HAP-1 (cell line): ENCODE measurements around the gene ASAP3.

Source experiments
- DNase-seq, 2 experiments: peaks; one replicate each; pipeline ENCODE4 v3.0.0-alpha.2; 2016 to 2020; ENCODE audit warnings: low spot score in 2 of 2
- H3K27me3 ChIP-seq: fragments of 250-450 bp; sonication (Bioruptor Pico); 2 replicates; pipeline ENCODE4 v1.5.1; 2020; ENCODE audit warnings: low read depth, mild to moderate bottlenecking, moderate library complexity
- H3K36me3 ChIP-seq: fragments of 250-450 bp; sonication (Bioruptor Pico); replicated peaks from 2 replicates; pipeline ENCODE4 v1.5.1; 2020; ENCODE audit warnings: mild to moderate bottlenecking
- H3K4me1 ChIP-seq: fragments of 250-450 bp; sonication (Bioruptor Pico); 2 replicates; pipeline ENCODE4 v1.5.1; 2020; ENCODE audit warnings: mild to moderate bottlenecking
- H3K4me3 ChIP-seq: fragments of 250-450 bp; sonication (Bioruptor Pico); 2 replicates; pipeline ENCODE4 v1.5.1; 2020; ENCODE audit warnings: mild to moderate bottlenecking, moderate library complexity
- H3K9me3 ChIP-seq: fragments of 250-450 bp; sonication (Bioruptor Pico); 2 replicates; pipeline ENCODE4 v1.5.1; 2020; ENCODE audit warnings: mild to moderate bottlenecking, moderate library complexity
- in situ Hi-C: fragments of 300-500 bp; cut with MboI; formaldehyde crosslinking; loops from 3 replicates; pipeline ENCODE4 v1.14.3; 2020; ENCODE audit warnings: low sequenced_read_pairs, inconsistent platforms, mixed read lengths

The ASAP3 gene

DNA sequence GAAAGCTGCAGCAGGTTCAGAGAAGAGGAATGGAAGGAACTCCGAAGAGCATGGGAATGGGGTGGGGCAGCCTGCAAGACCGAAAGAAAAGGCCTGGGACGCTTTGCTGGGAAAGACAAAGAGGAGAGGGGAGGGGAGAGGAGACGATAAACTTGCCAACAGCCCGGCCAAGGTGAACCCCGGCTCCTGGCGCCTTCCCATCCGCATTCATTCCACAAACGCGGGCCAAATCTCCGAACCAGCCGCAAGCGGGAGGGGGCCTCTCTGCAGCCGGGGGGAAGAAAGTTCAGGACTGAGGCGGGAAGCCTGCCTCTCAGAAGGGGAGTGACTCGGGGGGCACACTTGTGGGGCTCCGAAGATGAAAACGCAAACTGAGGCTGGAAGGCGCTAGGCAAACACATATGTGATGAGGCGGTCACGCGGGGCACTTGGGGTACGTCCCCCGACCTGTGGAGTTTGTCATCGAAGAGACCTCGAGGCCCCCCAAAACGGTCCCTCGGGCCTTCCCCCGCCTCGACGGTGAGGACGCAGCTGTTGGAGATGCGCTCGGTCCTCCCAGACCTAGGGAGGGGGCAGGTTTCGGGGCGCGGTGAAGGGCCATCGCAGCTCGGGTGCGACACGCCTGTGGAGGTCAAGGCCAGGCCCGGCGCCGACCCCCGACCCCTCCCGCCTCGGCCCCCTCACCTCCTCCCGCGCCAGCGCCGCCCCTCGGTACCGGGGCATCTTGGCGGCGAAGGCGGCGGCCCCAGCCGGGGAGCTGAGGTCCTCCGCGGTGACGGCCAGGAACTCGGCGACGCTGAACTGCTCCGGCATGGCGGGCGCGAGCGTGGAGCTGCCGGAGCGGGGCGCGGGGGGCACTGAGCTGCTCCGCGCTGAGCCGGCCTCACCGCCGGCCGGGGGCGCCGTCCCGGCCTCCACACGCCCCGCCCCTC is at the start of gene ASAP3:
Gene ASAP3, minus strand, starts transcription at position 859 of the 932 bp plus-strand sequence. Its CDS starts 46 bp downstream, at position 813.
- peak; percentile 68 to 81 for DNase-seq
- Histone ChIP-seq H3K27me3 (no peaks in the 10 kb centered on the region), H3K4me1 (peaks cover 23% of the 10 kb centered on the region), H3K9me3 (no peaks in the 10 kb centered on the region), H3K36me3 (no peaks in the 10 kb centered on the region; the same call in 1 of the 2 replicates), H3K4me3 (peak within 1 kb of the TSS; percentile 48)
- in situ Hi-C loops = no loop called here

DNA sequence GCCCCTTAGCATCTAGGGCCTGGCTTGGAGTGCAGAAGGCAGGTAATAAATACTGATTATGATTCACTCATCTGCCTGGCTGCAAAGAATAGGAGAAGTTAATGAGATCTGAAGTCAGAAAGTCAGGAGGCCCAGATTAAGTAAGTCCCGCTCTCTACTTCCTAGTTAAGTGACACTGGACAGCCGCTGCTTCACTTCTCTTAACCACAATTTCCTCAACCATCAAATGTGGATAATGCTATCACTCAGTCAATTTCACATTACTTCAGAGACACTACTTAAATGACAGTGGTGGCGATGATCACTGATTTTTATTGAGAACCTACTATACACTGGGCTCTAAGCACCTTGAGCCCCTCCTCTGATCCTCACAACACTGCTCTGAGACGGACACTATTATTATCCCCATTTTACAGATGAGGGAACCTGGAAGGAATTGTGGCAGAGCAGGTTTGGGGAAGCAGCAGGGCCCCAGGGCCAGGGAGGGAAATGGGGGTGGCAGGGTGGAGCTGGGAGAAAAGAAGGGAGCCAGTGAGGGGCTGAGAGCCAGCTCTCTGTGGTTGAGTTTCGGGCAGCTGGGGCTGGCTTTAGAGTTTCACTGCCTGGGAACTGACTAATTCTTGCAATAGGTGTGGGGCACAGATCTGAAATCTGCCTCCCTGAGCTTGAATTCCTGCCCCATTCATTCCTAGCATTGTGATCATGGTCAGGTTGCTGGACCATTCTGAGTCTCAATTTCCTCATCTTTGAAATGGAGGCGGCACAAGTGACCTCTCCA is 49.5 kb upstream of the ASAP3 start:
- H3K9me3 ChIP-seq = no peaks in the 10 kb centered on the region
- in situ Hi-C loops = no loop called here
- no peak for DNase-seq
- H3K4me1 ChIP-seq = peaks cover 20% of the 10 kb centered on the region
- H3K36me3 ChIP-seq = no peaks in the 10 kb centered on the region; the same call in 1 of the 2 replicates
- H3K27me3 ChIP-seq = no peaks in the 10 kb centered on the region
- H3K4me3 ChIP-seq = no peak overlapping the region

DNA sequence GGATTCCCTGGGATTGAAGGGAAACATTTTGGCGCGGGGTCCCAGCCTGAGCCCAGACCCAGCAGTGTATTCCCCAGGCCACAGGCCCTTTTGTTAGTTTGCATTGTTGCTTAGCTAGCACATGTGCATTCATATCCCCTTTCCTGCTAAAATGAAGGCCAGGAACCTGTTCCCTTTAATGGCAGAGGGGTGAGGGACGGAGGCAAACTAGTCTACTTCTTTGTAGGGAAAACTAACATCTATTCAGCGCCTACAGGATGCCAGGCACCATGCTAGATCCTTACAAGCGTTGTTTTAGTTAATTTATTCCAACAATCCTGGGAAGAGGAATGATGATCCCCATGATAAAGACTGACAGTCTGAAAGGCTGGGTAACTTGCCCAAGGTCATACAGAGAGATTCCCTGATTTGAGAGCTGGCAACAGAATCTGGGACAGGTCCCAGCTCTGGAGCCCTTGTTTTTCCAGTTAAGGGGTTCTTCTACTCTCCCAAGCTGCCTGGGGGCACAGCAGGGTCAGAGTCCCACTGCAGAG is 47.6 kb upstream of the ASAP3 start:
- Histone ChIP-seq H3K9me3 (no peaks in the 10 kb centered on the region), H3K4me3 (peak overlapping the region; percentile 61), H3K36me3 (peaks cover 13% of the 10 kb centered on the region), H3K27me3 (no peaks in the 10 kb centered on the region), H3K4me1 (peaks cover 38% of the 10 kb centered on the region)
- in situ Hi-C loops = no loop called here
- peak in 1 of 2 experiments; percentile 43 for DNase-seq

DNA sequence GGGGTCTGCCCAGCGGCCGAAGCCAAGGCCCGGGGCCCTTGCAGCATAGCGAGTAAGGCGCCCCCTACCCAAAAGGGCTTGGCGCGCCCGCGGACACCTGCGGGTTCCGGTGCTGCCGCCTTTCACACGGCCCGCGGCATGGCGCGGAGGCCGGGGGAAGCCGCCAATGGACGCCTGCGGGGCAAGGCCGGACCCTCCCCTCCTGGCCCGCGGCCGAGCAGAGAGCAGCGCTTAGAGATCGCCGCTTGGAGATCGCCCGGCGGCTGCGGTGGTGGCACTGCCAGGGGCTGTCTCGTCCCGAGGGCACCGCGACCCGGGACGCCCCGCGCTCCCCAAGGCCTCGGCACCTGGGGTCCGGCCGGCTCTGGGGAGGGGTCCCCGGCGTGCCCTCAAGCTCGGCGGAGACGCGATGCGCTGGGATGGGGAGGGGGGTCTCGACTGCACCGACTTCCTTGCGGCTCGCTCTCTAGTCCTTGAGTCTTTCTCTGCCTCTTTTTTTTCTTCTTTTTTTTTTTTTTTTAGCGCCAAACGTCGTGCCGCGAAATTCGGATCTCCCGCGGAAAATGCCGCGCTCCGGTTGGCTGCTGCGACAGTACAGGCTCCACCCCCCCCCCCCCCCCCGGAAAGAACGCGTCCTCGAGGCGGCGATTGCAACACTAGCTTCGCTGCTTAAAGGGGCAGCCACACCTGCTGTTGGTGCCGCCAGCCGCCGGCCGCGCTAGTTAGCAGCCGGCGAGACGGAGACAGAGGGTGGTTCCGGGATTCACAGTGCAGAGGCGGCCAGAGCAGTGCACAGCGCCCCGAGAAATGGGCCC is 47.0 kb upstream of the ASAP3 start, which contains the start of gene E2F2:
Gene E2F2, minus strand, starts transcription at position 487 of the 815 bp plus-strand sequence. Its CDS starts 440 bp downstream, at position 47.
- peaks cover 42% of the 10 kb centered on the region for H3K4me1 ChIP-seq
- H3K9me3 ChIP-seq = no peaks in the 10 kb centered on the region
- no peaks in the 10 kb centered on the region for H3K27me3 ChIP-seq
- peak; percentile 87 to 89 for DNase-seq
- H3K4me3 ChIP-seq = peak within 1 kb of the TSS; percentile 61
- peaks cover 17% of the 10 kb centered on the region for H3K36me3 ChIP-seq
- in situ Hi-C loops = no loop called here

DNA sequence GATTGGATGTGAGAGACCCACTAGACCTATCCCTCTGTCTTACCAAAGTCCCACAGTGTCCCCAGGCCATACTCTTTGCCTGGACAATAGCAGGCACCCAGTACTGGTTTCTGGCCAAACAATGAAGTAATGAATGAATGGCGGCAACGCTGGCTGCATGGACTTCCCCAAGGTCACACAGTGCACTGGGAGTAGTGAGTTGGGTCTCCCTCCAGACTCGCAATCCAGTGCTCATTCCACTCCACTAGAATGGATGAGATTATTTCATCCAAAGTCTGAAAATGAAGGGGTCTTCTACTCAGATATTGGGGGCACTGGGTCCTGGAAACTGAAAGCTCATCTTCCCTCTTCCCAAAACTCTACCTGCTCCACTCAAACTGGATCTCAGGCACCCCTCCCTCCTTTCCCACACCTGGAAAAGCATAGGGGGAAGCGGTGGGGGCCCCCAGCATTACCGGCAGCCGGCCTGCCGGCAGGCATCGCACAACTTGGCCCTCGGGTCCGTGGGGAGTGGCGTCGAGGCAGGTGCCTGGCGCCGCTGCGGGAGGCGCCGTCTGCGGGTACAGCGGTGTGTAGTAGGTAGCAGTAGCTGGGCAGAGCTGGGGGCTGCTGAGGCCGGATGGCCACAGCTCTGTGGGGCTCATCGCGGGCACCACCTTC is 46.2 kb upstream of the ASAP3 start:
- peaks cover 22% of the 10 kb centered on the region for H3K36me3 ChIP-seq
- in situ Hi-C loops = no loop called here
- peaks cover 48% of the 10 kb centered on the region for H3K4me1 ChIP-seq
- H3K9me3 ChIP-seq = no peaks in the 10 kb centered on the region
- H3K27me3 ChIP-seq = no peaks in the 10 kb centered on the region
- DNase-seq = peak in 1 of 2 experiments; percentile 61
- peak overlapping the region; percentile 61 for H3K4me3 ChIP-seq

DNA sequence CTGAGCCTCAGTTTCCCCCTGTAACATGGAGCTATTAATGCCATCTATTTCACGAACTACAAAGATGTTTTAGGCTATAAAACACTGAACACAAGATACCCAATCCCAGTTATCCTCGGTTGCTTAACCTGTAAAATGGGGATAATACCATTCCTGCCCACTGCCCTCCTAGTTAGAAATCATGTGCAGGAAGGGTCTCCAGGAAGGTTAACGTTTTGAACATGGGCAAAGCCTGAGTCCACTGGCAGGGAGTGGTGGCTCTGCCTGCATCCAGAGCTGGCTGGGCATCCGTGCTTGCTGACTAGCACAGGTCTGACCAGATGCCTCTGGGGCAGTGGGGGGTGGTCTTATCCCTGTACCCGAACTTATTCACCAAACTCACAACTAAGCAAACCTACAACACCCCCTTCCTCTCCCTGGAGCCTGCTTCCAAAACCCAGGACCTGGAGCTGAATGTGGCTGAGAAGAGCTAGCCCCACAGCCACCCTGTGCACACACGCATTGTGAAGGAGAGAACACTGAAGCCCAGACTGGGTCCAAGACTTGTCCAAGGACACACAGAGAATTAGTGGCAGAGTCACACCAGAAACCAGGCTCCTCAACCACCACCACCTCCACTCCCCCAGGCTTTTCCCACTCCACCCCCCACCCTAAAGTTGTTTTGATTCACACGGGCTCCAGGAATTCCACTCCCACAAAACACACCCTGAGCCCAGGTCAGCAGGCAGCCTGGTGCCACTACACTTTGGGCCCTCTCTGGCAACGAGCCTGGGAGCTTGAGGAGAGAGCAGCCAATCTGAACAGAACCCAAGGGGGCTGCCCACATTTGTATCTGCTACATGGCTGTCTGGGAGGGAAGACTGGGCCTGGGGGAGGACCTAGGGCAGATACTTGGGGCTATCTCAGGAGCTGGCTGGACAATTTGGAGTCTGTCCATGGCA is 45.4 kb upstream of the ASAP3 start:
- Histone ChIP-seq H3K36me3 (peaks cover 27% of the 10 kb centered on the region), H3K4me1 (peaks cover 48% of the 10 kb centered on the region), H3K4me3 (peak overlapping the region; percentile 61), H3K27me3 (no peaks in the 10 kb centered on the region), H3K9me3 (no peaks in the 10 kb centered on the region)
- in situ Hi-C loops = no loop called here
- peak in 1 of 2 experiments; percentile 54 for DNase-seq

DNA sequence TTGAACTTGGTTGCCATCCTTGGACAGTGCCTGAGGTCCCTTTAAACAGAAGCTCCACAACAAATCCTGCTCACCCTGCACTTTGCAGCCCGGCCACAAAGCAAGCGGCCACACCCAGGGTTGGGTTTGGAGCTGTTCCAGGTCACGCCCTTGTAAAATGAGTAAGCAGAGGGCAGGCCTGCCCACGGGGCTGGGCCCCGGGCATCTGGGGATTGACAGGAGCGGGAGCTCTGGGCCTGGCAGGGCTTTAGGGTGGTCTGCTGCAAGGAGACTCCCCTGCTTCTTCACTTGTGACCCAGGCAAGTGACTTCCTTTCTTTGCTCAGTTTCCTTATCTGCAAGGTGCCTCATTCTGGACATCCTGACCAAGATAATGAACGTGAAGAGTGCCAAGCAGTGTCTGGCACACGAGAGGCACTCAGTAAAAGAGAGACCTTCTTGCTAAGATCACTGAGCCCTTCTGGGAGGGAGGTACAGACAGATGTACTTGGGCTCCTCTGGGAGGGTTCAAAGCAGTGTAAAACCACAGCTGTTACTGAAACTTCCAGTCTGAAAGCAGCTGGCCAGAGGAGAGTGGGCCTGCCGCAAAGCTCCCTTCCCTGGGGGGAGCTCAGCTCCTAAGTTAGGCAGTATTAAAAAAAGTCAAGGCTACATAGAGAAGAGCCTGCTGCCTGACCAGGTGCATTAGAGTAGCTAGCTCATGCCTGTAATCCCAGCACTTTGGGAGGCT is 44.4 kb upstream of the ASAP3 start:
- Histone ChIP-seq H3K4me1 (peaks cover 48% of the 10 kb centered on the region), H3K27me3 (no peaks in the 10 kb centered on the region)

DNA sequence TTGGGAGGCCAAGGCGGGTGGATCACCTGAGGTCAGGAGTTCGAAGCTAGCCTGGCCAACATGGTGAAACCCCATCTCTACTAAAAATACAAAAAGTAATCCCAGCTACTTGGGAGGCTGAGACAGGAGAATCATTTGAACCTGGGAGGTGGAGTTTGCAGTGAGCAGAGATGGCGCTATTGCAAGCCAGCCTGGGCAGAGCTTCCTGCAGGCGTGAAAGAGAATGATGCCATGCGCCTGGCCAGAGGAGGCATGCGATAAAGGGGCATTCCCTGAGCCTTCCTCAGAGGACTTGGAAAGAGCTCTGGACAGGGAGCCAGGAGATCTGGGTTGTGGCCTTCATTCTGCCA is 43.9 kb upstream of the ASAP3 start:
- no peak for DNase-seq
- Histone ChIP-seq H3K4me3 (peak overlapping the region; percentile 61; the same call in 1 of the 2 replicates), H3K9me3 (no peaks in the 10 kb centered on the region), H3K4me1 (peaks cover 48% of the 10 kb centered on the region), H3K36me3 (peaks cover 42% of the 10 kb centered on the region), H3K27me3 (no peaks in the 10 kb centered on the region)
- in situ Hi-C loops = no loop called here

More for the DNA sequence above, 44.4 kb upstream of the ASAP3 start:
- in situ Hi-C loops = no loop called here
- peaks cover 37% of the 10 kb centered on the region for H3K36me3 ChIP-seq
- DNase-seq = peak; percentile 84 to 95
- peak overlapping the region; percentile 61 for H3K4me3 ChIP-seq
- no peaks in the 10 kb centered on the region for H3K9me3 ChIP-seq

DNA sequence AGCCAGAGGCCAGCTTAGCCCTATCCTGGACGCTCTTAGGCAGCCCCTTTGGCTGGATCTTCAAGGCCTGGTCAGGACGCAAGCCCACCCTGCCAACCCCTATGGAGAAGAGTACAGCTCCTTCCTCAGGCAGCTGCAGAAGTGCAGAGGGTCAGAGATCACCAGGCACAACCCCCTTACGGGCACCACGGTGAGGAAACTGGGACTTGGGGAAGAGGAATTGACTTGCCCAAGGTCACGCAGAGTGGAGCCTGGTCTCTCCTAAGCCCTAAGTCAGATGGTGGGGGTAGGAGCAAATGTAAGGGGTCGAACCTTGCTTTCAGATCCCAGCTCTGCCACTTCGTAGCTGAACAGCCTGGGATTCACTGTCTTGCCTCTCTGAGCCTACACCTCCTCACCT is 43.4 kb upstream of the ASAP3 start:
- Histone ChIP-seq H3K4me1 (peaks cover 48% of the 10 kb centered on the region), H3K36me3 (peaks cover 47% of the 10 kb centered on the region), H3K27me3 (no peaks in the 10 kb centered on the region), H3K9me3 (no peaks in the 10 kb centered on the region), H3K4me3 (no peak overlapping the region)
- no peak for DNase-seq
- in situ Hi-C loops = no loop called here

DNA sequence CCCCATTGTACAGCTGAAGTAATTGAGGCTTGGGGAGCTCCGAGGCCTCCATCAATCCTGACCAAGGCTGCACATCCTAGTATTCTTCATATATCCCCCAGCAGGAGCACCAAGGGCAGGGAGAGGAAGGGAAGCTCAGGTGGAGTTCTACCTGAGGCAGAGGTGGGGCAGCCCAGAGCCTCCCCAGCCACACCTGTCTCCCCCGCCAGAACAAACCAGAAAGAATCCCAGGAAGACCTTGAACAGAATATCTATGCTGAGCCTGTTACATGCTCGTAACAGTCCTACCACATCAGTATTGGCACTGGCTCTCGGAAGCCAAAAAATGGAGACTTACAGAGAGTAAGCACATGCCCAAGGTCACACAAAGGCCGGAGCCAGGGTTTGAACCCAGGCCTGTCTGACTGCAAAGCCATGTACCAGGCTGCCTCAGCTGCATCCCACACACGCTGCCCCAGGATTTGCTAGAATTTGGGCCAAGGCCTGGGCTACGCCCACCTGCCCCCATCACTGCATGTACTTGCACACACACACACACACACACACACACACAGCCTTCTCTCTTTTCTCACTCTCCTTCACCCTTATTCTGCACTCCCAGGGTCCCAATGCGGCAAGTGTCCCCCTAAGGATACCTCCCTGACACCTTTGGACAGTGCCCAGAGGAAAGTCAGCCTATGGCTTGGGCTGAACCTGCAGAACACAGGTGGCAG is 42.5 kb upstream of the ASAP3 start:
- no peak for DNase-seq
- in situ Hi-C loops = no loop called here
- Histone ChIP-seq H3K36me3 (peaks cover 56% of the 10 kb centered on the region), H3K9me3 (no peaks in the 10 kb centered on the region), H3K27me3 (no peaks in the 10 kb centered on the region), H3K4me1 (peaks cover 43% of the 10 kb centered on the region), H3K4me3 (no peak overlapping the region)
